ENCODE measurements around the gene EHMT1. TPM values are rescaled to one million over a fixed set of nuclear protein-coding genes. Genes with fewer than 3 reads are reported as not detected.
A peak's percentile ranks its signal among the peaks of the same experiment; 100 is the strongest.

The EHMT1 gene
- polyA plus RNA-seq, result 10 to 100 TPM; 19.7 to 42.1 (median 40.3) TPM

DNA sequence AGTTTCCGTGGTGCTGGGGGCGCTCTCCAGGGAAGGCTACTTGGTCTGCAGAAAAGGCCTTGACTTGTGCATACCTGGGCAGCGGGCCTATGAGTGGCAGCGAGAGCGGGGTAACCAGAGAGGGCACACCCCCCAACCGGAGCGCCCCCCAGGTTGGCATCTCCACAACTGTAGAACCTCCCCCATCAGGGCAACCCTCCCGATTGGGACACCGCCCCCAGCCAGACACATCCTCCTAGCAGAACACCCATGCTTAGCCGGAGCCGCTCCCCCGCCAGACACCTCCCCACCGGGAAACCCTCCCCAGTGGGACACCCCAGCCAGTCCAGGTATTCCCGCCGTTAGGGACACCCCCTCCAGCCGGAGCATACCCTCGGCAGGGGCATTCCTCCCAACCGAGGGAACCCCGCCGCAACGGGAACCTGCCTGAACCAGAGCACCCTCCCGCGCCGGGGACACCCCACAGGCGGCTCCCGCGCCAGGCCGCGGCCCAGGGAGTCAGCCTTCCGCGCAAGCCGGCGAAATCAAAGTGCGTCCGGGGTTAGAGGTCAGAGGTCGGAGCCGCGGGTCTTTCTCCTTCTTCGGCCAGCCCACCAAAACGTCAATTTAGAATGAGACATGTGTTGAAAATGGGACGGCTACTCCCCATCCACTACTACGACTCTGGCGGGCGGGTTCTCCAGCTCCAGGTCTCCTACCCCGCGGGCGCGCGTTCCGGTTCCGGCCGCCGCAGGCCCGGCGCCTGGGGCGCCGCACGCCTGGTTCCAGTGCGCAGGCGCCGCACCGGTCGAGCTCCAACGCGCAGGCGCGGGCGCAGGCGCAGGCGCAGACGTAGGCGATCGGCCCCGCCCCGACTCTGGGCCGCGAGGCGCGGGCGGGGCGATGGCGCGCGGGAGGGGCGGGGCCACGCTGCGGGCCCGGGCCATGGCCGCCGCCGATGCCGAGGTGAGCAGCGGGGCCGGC lies at the start of gene EHMT1:
TSS of gene EHMT1 (plus strand) at position 901 of the 963 bp plus-strand sequence. CDS start at position 925, 24 bp downstream.
- 0 to 1% (median 1%) methylated on average over 80 to 85 of the region's 94 CpGs for WGBS, 3 donors
- peak within 1 kb of the TSS; percentile 13 for H3K27ac ChIP-seq (ENCODE audit: low read depth, low read length)

DNA sequence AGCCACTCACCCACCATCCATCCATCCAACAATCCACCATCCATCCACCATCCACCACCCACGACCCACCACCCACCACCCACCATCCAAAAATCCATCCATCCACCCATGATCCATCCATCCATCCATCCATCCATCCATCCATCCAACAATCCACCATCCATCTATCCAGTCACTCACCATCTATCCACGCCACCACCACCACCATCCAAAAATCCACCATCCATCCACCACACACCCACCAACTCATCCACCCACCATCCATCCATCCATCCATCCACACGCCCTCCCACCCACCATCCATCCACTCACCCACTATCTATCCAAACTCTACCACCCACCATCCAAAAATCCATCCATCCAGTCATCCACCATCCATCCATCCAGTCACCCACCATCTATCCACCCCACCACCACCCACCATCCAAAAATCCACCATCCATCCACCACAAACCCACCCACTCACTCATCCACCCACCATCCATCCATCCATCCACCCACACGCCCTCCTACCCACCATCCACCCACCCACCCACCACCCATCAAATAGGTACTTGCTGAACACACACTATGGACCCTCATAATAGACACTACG lies 49.1 kb upstream of the EHMT1 start:
- H3K27ac ChIP-seq (ENCODE audit: low read depth, low read length), result no peak overlapping the region
- 93 to 99% (median 95%) methylated on average over 5 of the region's 5 CpGs for WGBS, 3 donors

DNA sequence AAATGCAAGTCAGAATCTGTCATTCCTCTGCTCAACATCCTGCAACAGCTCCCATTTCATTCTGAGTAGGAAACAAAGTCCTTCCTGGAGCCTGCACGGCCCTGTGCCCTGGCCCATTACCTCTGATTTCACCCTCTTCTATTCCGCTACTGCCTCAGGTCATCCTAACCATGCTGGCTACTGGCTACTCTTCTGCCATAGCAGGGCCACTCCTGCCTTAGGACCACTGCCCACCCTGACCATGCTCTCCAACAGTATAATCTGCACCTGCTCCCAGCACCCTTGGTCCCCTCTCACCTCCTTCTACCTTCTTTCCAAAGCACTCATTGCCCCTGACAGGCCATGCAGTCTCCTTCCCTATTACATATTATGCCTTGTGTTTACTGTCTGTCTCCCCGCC lies 48.2 kb upstream of the EHMT1 start:
- 97 to 98% (median 97%) methylated on average over 3 of the region's 3 CpGs for WGBS, 3 donors
- no peak overlapping the region for H3K27ac ChIP-seq (ENCODE audit: low read depth, low read length)

DNA sequence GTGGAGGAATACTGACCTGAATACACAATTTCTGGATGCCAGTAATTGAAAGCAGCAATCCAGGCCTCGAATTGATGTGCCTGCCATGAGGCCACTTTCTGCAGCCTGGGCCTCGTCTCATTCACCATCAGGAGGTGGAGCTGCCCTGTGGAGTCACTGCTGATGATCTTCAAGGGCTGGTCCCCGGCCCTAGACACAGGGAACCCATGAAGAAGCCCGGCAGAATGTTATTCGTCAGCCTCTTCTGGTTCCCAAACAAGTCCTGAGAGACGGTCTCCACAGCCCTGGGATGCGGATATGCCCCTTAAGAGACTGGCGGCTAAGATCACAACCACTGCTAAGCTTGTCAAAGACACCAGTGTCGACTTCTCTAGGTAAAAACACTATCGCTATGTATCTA lies 44.6 kb upstream of the EHMT1 start:
- no peak overlapping the region for H3K27ac ChIP-seq (ENCODE audit: low read depth, low read length)
- WGBS, 3 donors, result 84 to 95% (median 91%) methylated on average over 10 of the region's 10 CpGs

DNA sequence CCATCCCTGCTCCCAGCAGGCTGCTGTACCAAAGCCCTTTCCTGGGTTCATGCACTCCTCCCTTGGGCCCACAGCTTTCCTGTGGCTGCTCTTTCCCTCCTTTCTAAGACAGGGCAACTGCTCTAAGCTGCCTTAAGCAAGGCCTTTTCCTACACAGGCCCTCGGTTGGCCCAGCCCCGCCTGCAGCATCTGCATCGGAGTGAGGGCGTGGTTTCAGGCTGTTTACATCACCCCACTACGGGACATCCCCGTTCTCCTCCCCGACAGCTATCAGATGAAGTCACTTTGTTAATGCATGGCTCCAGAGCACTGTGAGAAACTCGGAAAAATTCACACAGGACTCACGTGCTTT lies 43.5 kb upstream of the EHMT1 start:
- WGBS, 3 donors, result 63 to 69% (median 67%) methylated on average over 9 of the region's 9 CpGs
- H3K27ac ChIP-seq (ENCODE audit: low read depth, low read length), result no peak overlapping the region

DNA sequence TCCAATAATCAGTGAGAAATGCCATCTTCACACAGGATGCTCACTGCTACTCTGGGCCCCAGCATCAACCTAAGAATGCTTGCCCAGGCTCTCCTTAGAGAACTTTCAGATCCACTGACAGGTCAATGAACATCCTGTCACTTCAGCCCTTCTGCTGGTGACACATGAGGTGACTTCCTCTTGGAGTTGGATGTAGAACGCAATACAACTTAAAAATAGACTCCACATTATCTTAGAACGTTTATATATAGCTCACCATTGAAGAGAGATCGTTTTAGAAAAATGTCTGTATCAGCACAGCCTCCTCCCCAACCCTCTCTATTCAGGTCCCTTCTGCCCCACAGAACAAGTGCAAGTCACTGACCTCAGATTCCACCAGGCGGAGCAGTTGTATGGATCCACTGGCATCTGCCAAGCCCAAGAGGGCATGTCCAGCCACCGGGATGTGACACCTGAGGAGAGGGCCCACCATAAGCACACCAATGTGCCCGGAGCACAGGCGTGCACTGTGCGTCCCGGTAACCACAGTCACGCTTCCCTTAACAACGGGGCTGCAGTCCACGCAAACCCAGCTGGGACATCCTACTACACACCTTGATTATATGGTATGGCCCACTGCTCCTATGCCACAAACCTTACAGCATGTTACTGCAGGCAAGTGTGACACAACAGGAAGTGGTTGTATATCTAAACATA lies 42.9 kb upstream of the EHMT1 start:
- H3K27ac ChIP-seq (ENCODE audit: low read depth, low read length), result no peak overlapping the region
- WGBS, 3 donors, result 77 to 79% (median 78%) methylated on average over 12 of the region's 12 CpGs

DNA sequence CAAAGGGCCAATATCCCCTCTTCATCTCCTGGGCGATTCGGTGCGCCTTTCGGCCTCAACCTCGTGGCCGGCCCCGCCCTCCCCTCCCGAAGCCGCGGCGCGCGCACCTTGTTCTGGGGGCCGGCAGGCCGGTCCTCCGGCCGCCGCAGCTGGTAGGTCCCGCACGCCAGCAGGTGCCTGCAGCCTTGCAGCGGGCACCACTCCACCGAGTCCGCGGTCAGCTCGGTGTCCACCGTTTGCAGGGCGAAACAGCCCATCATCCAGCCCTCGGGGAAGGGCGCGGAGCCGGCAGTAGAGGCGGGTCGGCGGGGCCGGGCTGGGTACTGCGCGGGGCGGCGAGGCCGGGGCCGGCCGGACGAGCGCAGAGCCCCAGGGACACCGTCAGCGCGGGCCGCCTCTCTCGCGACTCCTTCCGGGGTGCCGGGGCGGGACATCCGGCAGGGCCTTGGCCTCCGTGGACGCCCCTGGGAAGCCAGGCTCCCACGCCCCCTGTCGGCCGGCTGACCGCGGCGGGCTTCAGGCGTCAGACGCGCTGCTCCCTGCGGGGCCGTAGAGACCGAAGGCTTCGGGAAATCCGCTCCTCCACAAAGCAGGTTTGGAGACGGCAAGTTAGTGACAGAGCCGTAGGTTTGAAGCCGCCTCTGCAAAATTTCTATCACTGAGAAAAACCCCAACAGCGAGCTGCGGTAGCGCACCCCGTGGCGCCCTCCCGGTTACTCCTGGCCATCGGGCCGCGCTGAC lies 40.1 kb upstream of the EHMT1 start, which contains the start of gene DPH7:
TSS of gene DPH7 (minus strand) at position 408 of the 741 bp plus-strand sequence. CDS start at position 260, 148 bp downstream.
- H3K27ac ChIP-seq (ENCODE audit: low read depth, low read length), result no peak within 1 kb of the TSS
- 1 to 2% (median 1%) methylated on average over 81 to 82 of the region's 82 CpGs for WGBS, 3 donors

DNA sequence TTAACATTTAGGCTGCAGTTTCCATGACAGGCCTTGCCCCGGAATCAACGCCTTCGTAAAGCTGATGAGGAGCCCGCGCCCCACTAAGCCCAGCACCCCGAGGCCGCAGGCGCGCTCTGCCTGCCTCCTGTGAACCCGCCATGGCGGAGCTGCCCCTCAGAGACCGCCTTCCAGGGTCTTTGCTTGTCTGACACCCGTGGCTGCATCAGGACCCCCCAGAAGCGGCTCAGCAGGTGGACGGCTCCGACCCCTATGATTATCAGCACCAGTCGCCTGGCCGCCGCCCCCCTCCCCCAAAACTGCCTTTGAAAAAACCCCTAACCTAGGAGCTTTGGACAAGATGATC lies 39.6 kb upstream of the EHMT1 start:
- WGBS, 3 donors, result 30 to 41% (median 36%) methylated on average over 19 of the region's 19 CpGs

DNA sequence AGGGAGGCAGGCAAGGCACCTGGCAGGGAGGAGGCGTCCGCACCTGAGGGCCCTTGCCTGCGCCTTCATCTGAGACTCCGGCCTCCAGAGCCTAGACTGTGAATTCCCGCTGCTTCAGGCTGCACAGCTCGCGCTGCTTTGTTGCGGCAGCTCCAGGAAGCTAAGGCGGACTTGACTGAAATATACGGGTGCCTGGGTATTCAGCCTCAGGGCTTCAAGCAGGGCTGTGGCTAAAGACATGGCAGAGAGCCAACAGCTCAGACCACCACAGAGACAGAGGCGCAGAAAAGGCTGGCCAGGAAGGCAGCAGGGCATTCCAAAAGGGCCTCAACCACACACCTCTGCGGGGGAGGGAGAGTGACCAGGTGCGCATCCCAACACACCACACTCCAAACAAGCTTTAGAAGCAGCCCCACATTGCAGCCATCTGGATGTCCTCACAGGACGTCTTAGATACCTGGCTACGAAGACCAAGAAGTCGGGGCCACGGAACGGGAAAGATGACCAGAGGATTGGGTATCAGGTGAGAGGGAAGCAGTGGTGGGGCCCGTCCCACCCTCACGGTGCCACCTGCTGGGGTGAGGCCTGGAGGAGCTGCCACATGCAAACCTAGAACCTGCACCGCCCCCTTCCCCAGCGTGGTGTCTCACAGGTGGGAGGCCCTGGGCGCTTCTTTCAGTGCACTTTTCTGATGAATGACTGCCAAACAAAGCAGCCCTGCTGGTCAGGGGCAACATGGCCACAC lies 38.4 kb upstream of the EHMT1 start:
- no peak overlapping the region for H3K27ac ChIP-seq (ENCODE audit: low read depth, low read length)
- 84 to 87% (median 87%) methylated on average over 23 of the region's 23 CpGs for WGBS, 3 donors

More for the DNA sequence above, 39.6 kb upstream of the EHMT1 start:
- no peak overlapping the region for H3K27ac ChIP-seq (ENCODE audit: low read depth, low read length)

DNA sequence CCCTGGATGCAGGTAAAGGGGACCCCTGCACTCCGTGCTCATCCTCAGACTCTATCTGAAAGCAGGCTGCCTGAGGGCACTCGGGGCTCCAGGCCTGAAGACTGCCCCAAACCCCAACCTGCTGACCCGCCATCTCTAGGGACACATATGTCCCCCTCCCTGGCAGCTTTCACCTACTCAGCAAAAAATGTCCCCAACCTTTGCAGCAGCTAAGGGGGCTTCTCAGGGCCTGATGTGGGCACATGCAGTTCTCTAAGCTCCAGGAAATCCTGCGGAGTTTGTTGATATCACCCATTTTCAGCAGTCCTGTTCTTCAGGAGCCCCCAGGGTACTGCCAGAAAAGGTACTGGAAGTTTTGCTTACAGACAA lies 37.9 kb upstream of the EHMT1 start:
- 94 to 99% (median 96%) methylated on average over 4 of the region's 4 CpGs for WGBS, 3 donors

DNA sequence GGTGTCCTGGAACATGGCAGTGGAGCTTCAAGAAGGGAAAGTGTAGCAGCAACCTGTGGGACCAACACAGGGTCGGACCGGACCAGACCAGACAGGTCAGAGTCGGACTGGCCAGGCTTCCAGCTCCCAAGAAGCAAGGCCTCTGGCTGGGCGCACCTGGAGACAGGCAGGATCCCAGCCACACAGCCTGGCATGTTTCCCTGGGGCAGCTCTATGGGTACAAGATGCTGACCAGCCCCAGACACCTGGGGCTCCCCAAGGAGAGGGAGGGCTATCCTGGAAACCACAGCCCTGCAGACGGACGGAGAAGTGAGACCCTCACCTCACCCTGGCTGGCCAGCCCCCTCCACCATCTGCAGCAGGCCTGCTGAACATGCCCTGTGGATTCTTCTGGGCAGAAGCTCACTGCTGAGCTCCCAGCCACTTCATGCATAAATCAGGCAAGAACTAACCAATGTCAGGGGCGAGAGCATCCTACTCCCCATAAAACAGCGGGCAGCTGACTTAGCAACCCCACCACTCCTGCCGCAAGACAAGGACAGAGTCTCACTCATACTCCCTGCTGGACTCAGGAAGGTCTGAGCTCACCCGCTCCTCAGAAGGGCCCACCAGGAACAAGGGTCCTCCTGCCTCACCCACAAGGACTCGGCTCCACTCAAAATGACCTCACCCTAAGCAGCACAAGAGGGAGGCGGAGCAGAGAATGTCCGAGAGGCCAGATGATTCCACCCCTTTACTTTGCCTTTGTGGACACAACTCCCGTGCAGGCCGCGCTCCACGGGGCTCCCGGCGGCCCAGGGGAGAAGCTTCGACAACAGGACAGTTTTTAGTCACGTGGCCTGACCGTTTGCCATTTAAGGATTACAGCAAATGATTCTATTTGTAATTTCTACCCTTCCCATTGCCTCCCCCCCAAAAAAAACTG lies 37.2 kb upstream of the EHMT1 start:
- H3K27ac ChIP-seq (ENCODE audit: low read depth, low read length), result no peak overlapping the region
- WGBS, 3 donors, result 85 to 92% (median 92%) methylated on average over 22 of the region's 22 CpGs

More for the DNA sequence above, 37.9 kb upstream of the EHMT1 start:
- H3K27ac ChIP-seq (ENCODE audit: low read depth, low read length), result no peak overlapping the region

DNA sequence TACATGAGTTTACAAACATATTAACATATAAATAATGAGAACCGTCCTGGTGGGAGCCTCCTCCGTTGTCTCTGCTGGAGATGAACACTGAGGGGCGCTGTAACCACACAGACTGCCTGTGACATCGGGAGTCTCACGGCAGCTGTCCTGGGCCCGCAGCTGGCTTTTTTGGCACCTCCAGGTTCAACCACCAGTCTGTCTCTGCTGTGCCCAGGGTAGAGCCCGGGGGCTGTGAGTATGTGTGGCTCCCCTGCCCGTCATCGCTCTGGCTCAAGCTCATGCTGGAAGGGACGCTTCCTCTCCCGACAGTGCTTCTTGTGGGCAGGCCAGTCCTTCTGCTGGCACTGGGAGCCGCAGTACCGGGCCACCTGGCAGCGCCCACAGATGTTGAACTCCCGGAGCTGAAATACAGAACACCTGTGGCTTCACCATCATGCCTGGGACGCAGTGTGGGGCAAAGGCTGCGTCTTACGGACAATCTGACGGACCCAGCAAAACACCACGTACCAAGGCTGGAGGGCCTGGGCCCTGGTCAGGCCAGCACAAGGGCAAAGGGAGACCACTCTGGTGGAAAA lies 36.4 kb upstream of the EHMT1 start:
- H3K27ac ChIP-seq (ENCODE audit: low read depth, low read length), result no peak overlapping the region
- WGBS, 3 donors, result 66 to 85% (median 82%) methylated on average over 20 of the region's 20 CpGs

DNA sequence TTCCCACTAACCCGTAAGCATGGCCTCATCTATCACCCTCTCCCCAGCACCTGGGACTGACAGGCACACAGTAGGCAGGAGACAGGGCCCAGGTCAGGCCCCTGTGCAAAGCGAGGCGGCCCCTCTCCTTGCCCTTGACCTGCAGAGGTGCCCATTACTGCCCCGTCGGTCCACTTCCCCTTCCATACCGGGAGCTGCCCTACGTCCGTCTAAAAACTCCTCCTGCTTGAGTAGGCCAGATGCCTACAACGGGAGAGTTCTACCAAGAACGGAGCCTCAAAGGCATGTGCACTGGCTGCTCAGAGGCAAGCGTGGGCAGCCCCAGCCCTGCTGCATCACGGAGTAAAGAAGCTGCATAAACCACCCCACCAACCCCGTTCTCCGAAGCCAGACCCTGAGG lies 35.5 kb upstream of the EHMT1 start:
- no peak overlapping the region for H3K27ac ChIP-seq (ENCODE audit: low read depth, low read length)
- WGBS, 3 donors, result 86 to 89% (median 86%) methylated on average over 14 of the region's 14 CpGs

DNA sequence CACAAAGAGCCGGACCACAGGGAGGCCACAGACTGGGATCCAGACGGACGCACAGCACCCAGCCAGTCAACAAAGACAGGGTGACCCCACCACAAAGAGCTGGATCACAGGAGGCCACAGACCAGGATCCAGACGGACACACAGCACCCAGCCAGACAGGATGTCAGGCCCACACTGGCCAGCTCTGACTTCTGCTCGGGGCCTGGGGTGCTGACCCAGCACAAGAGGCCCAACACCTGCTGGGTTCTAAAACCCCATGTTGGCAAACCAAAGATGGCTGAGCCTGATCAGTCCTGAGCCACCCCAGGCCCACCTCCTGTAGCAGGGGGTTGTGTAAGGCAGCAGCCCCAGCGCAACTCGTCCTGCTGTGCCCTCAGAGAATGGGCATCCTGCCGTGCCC lies 34.8 kb upstream of the EHMT1 start:
- no peak overlapping the region for H3K27ac ChIP-seq (ENCODE audit: low read depth, low read length)
- WGBS, 3 donors, result 79 to 85% (median 83%) methylated on average over 8 of the region's 8 CpGs

DNA sequence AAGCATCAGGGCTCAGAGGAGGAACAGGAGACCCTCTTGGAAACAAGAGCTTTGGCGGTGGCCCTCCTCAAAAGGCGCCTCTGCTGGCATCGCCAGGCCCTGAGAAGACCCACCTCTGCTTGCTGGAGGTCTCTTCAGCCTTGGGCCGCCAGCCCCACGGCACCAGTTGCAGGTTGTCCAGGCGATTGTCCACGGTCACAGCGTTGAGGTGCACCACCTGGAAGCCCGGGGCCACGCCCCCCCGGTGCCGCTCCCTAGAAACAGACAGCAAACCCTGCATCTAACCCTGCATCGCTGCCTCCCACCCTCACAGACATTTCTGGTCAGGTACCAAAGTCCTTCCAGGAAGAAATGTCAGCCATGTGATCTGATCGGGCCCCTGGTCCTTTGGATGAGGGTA lies 32.0 kb upstream of the EHMT1 start:
- WGBS, 3 donors, result 94 to 97% (median 96%) methylated on average over 14 of the region's 14 CpGs
- no peak overlapping the region for H3K27ac ChIP-seq (ENCODE audit: low read depth, low read length)

DNA sequence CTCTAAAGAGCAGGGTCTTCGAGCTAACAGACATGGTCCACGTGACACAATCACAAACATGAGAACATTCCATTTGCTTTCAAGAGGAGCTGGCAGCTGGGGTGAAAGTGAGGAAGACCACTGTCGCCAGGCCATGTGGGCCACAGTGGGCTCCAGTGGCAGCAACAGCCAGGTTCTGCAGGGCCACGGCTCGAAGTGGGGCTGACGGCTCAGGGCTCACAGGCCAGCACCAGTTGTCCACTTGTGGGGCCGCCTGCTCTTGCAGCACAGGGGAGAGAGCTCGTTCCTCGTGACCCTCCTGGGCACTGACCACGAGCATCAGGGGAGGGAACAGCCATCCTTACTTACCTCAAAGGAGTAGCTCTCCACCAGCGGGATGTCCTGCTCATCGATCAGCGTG lies 30.5 kb upstream of the EHMT1 start:
- H3K27ac ChIP-seq (ENCODE audit: low read depth, low read length), result no peak overlapping the region
- WGBS, 3 donors, result 88 to 89% (median 88%) methylated on average over 13 of the region's 13 CpGs

DNA sequence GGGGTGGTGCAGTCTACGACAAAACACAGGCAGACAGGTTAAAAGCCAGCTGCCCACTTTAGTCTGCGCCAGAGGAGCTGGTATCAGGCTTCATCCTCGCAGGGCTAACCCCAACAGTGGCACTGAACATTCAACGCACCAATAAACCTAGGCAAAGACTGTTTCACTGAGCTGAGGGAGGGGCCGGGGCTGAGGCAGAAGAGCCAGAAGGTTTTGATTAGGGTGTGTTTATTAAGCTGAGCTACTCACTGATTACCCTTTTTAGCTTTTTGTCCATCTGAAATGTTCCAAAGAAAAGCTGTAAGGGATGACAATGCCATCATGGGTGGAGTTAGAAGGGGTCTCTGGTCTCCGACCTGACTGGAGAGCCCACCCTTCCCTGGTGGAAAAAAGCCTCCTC lies 29.9 kb upstream of the EHMT1 start:
- H3K27ac ChIP-seq (ENCODE audit: low read depth, low read length), result no peak overlapping the region
- 85 to 93% (median 92%) methylated on average over 6 of the region's 6 CpGs for WGBS, 3 donors
